B cell (primary cell): ENCODE measurements around the gene PITPNM3.

Experiments
- CTCF ChIP-seq: fragments of 200-600 bp; IDR thresholded peaks from one replicate; pipeline ENCODE4 v1.8.0; 2022; ENCODE audit warnings: antibody characterized with exemption, mild to moderate bottlenecking
- EZH2 ChIP-seq: IDR thresholded peaks from 2 replicates; pipeline ENCODE4 v1.6.1; 2012; ENCODE audit warnings: borderline replicate concordance, low read depth, mild to moderate bottlenecking, moderate library complexity, low read length; ENCODE audit not compliant: insufficient read depth, poor library complexity, severe bottlenecking

GRCh38 chr17:6525141-6525540 lies 31.2 kb downstream of the PITPNM3 start:
- TF ChIP-seq CTCF (no peak), EZH2 (no peak)
